HG02642 (cell line): ENCODE results near the gene PCLO.
"Not testable (repeated sequence)": the region's sequence is repeated elsewhere in the genome, so short reads cannot be mapped to it uniquely, and the experiment has no call there.

Experiments
- ATAC-seq: cut with Tn5 transposase; IDR thresholded peaks from one replicate; pipeline ENCODE4 v1.9.1; 2021; ENCODE audit warnings: mild to moderate bottlenecking; ENCODE audit not compliant: unreplicated experiment, poor library complexity

PCLO gene

DNA sequence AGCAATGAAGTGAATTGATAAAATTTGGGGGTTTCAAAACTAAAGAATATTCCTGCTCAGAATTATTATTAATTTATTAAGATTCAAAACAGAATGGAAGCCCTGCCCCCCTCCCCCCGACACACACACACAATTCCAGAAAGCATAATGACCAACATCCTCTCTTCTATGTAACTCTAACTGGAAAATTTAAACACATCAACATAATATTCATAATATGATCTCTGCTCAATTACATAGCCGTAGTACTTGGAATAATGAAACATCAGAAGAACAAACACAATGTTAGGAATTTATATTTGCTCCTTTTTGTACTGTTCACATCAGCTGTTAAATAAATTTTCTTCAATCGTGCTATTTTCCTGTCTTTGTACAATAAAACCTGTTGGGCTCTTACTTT lies 20.8 kb downstream of the PCLO start:
- ATAC-seq, result no peak

- ATAC-seq, result no peak
Observed at GRCh38 chr7:83130623-83131545, 31.8 kb downstream of the PCLO start.

DNA sequence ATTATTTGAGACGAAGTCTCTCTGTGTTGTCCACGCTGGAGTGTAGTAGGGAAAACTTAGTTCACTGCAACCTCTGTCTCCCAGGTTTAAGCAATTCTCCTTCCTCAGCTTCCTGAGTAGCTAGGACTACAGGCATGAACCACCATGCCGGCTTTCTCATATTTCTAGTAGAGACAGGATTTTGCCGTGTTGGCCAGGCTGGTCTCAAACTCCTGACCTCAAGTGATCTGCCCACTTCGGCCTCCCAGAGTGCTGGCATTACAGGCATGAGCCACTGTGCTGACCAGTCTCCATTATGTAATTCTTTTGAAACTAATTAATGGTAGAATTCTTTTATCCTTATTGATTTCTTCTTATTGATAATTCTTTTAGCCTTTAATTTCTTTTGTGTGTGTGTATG lies 32.5 kb downstream of the PCLO start:
- no peak for ATAC-seq

DNA sequence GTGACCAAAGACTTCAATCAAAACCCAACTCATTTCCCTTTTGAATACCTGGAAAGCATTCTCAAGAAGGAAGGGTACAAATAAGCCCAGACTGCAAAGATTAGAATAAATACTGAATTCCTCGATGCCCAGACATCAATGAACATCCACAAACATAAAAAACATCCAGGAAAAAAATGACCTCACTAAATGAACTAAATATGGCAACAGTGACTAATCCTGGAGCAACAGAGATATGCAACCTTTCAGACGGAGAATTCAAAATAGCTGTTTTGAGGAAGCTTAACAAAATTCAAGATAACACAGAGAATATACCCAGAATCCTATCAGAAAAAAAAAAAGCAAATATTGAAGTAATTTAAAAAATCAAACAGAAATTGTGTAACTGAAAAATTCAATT lies 43.2 kb downstream of the PCLO start:
- ATAC-seq, result no peak

DNA sequence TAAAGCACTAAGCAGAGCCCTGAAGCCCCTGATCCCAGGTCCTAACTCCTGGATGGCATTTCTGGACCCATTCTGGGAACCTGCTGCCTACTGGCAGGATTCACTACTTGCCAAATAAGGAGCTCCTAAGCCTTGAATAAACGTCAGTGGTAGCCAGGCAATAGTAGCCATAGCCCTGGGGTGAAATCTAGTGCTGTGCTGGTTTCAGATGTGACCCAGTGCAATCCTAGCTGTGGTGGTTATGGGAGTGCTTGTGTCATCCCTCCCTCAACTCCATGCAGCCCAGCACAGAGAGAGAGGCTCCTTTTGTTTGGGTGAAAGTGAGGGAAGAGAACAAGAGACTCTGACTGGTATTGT lies 43.7 kb downstream of the PCLO start:
- ATAC-seq, result no peak

DNA sequence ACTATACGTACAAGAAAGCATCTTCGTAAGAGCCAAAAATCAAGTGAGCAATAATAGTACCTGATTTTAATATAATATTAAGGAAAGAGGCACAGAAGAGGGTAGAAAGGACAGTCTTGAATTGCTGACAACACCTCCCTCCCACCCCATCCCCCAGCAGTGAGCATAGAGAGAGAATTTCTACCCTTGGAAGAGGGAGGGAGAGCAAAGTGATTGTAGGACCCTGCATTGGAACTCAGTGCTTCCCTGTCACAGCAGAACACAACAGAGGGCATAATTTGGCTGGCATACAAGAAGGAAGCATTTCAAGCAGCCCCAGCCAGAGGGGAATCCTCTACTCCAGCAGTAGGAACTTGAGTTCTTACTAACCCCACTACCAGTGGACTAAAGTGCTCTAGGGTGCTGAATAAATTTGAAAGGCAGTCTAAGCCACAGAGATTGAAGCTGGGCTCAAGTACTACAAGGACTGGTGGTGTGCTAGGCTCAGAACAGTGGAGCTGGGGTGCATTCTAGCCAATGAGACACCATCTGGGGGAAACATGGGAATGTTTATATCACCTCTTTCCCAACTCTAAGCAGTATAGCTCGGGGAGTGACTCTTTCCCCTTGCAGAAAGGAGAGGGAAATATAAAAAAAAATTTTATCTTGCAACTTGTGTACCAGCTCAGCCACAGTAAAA lies 44.2 kb downstream of the PCLO start:
- no peak for ATAC-seq

DNA sequence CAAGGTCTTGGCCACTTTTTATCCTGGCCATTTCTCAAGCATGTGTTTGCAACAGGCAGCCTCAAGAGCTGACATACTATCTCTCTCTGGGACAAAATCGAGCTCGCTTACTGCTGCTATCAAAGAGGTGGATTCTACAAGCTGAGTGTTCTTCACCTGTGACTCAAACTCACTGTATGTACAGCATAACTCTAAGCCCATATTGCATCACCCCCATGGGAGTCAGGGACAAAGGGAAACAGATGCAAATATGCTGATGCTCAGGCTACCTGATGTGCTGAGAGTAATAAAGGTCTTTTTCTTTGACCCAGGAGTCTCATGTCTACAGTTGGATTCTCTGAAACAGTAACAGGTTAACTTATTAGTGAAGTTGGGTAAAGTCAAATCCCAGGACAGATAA lies 45.2 kb downstream of the PCLO start:
- ATAC-seq, result no peak

- no peak for ATAC-seq
Observed at GRCh38 chr7:83111391-83111790, 51.3 kb downstream of the PCLO start.

DNA sequence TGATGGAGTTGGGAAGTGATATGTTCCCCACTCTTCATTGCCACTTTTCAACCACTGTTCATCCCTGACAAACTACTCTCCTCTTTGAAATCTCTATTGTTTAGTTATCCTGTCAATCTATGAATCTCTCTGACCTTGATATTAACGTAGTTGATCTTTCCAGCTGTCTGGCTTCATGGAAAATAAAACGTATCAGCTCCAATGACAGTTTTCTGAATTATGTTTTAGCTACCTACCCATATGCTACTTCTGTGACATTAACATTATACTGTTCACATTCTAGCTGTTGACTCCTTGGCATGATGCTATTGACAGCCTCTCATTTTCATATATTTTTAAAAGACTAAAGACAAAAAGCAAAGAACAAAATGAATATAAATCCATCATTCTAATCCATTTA lies 53.3 kb downstream of the PCLO start:
- ATAC-seq, result no peak

DNA sequence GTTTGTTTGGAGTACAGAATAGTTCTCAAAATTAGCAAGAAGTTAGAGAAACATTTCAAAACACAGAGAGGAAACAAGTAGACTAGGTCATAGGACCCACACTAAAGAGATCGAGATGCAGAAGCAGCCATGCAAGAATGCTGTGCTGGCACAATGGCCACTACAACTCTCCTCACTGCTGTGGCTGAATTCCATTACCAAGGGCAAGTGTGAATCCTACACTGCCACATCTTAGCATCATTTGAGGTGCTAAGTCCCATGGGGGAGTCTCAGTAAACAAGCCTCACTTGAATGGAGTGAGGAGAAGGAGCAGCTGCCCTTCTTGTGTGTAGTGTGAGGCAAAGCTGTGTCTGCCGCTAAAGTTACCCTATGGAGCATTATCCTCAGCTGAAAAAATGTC lies 56.7 kb downstream of the PCLO start:
- no peak for ATAC-seq

GRCh38 chr7:83105063-83105462 lies 57.6 kb downstream of the PCLO start:
- no peak for ATAC-seq

DNA sequence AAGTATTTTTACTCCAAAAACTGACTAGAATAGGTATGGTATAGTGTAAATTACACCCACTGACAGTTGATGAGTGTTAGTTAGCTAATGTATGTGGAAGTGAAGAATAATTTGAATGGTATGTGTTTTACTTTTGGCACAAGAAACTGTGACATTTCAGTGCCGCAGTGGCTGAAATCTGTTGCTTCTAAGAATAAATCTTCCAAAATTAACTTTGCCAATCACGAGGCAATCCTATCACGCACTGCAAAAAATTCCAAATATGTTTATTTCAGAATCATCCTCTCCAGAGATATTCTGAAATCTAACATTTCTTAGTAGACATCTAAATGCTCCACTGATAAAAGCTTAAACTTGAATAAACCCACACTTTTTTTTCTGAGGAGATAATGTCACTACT lies 61.2 kb downstream of the PCLO start:
- ATAC-seq, result no peak

DNA sequence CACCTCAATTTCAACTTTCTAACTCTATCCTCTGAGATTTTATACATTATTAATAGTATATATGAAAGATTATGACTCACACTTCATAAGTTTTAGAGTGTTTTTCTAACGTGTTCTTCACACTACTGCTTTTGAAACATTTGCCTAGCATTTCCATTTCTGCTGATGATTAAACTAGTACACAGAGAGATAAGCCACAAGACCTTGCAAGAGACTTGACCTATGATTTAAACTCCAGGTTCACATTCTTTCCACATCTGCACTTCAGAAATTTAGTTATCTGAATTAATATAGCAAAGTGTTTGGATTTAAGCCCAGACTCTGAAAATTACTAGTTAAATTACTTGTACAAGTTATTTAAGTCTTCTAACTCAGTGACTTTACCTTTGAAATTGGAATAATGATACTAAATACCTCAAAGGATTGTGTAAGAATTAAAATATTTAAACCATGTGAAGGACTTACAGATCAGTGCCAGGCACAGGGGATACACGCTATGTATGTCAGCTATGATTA lies 66.6 kb downstream of the PCLO start:
- ATAC-seq, result no peak

- no peak for ATAC-seq
Observed at GRCh38 chr7:83085299-83085698, 77.4 kb downstream of the PCLO start.

GRCh38 chr7:83079879-83080278 lies 82.8 kb downstream of the PCLO start:
- not testable (repeated sequence) for ATAC-seq

DNA sequence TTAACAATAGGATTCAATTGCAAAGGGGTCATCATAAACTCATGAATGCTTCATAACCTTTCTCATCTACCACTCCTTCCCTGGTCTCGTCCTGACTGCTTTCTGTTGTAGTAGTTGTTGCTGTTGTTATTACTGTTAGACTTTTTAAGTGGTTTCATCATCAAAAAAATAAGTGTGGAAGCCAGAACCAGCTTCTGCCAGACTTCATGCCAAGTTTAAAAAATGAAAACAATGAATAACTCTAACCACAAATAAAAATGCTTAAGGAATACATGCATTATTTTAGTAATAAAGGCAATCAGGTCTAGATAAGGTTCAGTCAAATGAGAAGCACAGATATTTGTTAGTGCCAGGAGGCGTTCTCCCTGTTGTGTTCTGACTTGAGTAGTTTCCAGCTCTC lies 85.4 kb downstream of the PCLO start:
- ATAC-seq, result no peak

DNA sequence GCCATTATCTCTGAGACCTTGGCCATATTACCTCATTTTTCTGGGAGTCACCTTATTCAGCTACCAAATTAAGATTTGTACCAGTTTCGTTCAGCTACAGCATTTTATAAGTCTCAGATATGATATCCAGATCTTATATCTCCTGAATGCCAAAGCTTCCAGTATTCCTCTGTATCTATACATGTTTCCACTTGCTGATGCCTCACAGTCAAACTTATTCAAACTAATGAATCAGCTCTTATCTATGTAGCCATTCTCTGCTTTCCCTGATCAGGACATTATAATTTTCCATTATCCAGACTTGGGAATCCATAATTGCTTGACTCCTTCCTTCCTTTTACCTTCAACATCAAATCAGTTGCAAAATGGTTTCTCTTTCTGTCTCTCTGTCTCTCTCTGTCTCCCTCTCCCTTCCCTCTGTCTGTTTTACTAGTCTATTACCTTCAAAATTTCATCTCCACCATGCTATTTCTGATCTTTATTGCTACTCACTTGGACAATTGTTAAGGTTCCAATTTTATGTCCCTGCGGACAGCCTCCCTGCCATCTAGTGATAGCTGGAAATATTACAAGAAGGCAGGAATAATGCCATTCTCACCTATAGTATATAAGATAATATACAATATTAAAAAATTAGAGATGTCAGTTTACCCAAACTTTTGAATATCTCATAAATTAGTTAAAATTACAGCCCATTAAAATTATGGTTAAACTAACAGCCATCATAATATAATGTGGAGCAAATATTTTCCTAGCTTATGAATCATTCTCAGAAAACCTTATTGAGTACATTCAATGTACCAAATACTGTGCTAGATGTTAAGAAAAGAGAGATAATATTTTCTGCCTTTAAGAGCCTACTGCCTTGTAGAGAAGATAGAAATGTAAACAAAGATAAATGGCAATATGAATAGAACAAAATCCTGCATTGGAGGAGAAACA lies 89.8 kb downstream of the PCLO start:
- ATAC-seq, result no peak

DNA sequence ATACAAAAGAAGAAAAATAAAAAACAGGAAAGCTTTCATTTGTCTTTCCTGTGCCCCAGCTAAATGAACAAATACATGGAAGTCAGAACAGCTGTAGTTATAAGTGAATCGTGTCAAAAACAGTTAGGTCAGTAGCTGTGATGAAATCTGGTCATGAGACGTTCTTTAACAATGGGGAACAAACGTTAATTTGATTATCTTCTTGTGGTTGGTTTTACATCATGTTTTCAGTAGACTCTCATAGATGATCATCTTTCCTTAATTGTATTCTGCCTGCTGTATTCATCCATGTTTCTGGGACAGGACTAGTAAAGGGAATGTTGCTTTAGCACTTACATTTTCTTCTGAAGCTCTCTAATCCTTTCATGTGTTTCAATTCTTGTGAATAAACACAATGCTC lies 97.0 kb downstream of the PCLO start:
- ATAC-seq, result no peak

DNA sequence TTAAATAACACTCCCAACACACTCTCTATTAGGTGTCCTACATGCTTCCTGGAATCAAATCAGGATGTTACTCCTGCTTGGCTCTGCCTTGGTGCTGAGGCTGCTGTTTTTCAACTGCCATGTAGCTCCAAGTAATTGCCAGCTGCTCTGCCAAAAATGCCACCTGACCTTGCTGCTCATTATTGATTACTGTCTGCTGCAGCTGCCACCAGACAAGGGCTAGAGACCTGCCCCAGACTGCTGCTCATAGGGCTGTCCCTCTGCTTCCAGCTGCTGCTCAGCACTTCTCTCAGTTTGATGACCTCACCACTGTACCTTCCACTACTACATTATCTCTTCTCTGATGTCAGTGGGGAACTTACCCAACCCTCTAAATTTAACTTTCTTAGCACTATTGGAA lies 102.5 kb downstream of the PCLO start:
- no peak for ATAC-seq

GRCh38 chr7:83058667-83059066 lies 104.0 kb downstream of the PCLO start:
- ATAC-seq, result no peak

DNA sequence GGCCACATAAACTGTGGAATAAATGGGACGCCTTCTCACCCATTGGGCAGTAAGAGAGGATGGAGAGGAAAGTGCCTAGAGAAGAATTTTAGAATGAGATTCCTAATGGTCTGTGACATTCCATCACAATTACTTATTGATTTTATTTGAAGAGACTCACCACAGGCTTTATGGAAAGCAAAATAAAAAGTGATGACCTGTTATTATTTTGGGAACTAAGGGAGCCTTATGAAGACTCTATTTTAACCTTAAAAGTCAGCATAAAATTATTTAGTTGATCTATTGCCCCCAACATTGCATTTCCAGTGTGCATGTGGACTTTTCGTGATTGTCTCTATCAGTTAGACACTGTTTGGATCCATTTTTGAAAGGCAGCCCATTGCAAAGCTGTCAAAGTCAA lies 107.5 kb downstream of the PCLO start:
- no peak for ATAC-seq
